Trophoblast cell (in vitro differentiated cells and primary cell): ENCODE data around the gene LOXL1.

Experiments
- DNase-seq, 2 donors: peaks; one replicate each; pipeline ENCODE4 v3.0.0-alpha.2; 2016
- H2AFZ ChIP-seq: 2 replicates; pipeline ENCODE4 v1.6.1; 2013; ENCODE audit warnings: low read length, moderate library complexity, mild to moderate bottlenecking; ENCODE audit not compliant: insufficient read depth, poor library complexity
- H2AK5ac ChIP-seq: 2 replicates; pipeline ENCODE4 v1.6.1; 2013; ENCODE audit warnings: mild to moderate bottlenecking, low read length
- H2BK120ac ChIP-seq: 2 replicates; pipeline ENCODE4 v1.6.1; 2013; ENCODE audit warnings: low read length, mild to moderate bottlenecking, moderate library complexity; ENCODE audit not compliant: insufficient read depth, poor library complexity
- H2BK12ac ChIP-seq: 2 replicates; pipeline ENCODE4 v1.6.1; 2013; ENCODE audit warnings: mild to moderate bottlenecking, low read length, moderate library complexity
- H2BK5ac ChIP-seq: 2 replicates; pipeline ENCODE4 v1.6.1; 2013; ENCODE audit warnings: low read length, low read depth, moderate library complexity, mild to moderate bottlenecking; ENCODE audit not compliant: poor library complexity
- H3K14ac ChIP-seq: 2 replicates; pipeline ENCODE4 v1.6.1; 2013; ENCODE audit warnings: mild to moderate bottlenecking, low read length
- H3K18ac ChIP-seq: 2 replicates; pipeline ENCODE4 v1.6.1; 2013; ENCODE audit warnings: mild to moderate bottlenecking, low read length
- H3K23ac ChIP-seq: 2 replicates; pipeline ENCODE4 v1.6.1; 2013; ENCODE audit warnings: low read length
- H3K27ac ChIP-seq: 2 replicates; pipeline ENCODE4 v1.5.1; 2013; ENCODE audit warnings: low read depth, mild to moderate bottlenecking, inconsistent platforms, low read length, moderate library complexity
- H3K27me3 ChIP-seq: 2 replicates; pipeline ENCODE4 v1.6.1; 2013; ENCODE audit warnings: inconsistent platforms, mild to moderate bottlenecking, low read length, moderate library complexity; ENCODE audit not compliant: insufficient read depth
- H3K36me3 ChIP-seq, 2 experiments: 1 replicate in 1 of 2; 2 replicates in 1 of 2; pipeline ENCODE4 v1.6.1; 2013; ENCODE audit warnings: low read length in 2 of 2, mild to moderate bottlenecking in 2 of 2, moderate library complexity in 1 of 2; ENCODE audit not compliant: insufficient read depth in 2 of 2, control insufficient read depth in 1 of 2
- H3K4ac ChIP-seq: 2 replicates; pipeline ENCODE4 v1.6.1; 2013; ENCODE audit warnings: low read depth, mild to moderate bottlenecking, low read length, moderate library complexity
- H3K4me1 ChIP-seq, 2 experiments: 1 replicate in 1 of 2; 2 replicates in 1 of 2; pipeline ENCODE4 v1.6.1; 2013; ENCODE audit warnings: low read length in 2 of 2, mild to moderate bottlenecking in 2 of 2, moderate library complexity in 1 of 2; ENCODE audit not compliant: insufficient read depth in 2 of 2, control insufficient read depth in 1 of 2
- H3K4me2 ChIP-seq: 2 replicates; pipeline ENCODE4 v1.6.1; 2013; ENCODE audit warnings: inconsistent platforms, mild to moderate bottlenecking, low read length, moderate library complexity
- H3K4me3 ChIP-seq: 2 replicates; pipeline ENCODE4 v1.5.1; 2013; ENCODE audit warnings: mild to moderate bottlenecking, low read depth, low read length, inconsistent platforms
- H3K79me1 ChIP-seq: one replicate; pipeline ENCODE4 v1.6.1; 2013; ENCODE audit warnings: low read length
- H3K79me2 ChIP-seq: 2 replicates; pipeline ENCODE4 v1.6.1; 2013; ENCODE audit warnings: low read length, mild to moderate bottlenecking; ENCODE audit not compliant: control insufficient read depth, insufficient read depth, poor library complexity
- H3K9ac ChIP-seq: 2 replicates; pipeline ENCODE4 v1.6.1; 2013; ENCODE audit warnings: mild to moderate bottlenecking, low read length
- H3K9me3 ChIP-seq: 2 replicates; pipeline ENCODE4 v1.6.1; 2013; ENCODE audit warnings: low read depth, mild to moderate bottlenecking, control low read depth, inconsistent platforms, low read length; ENCODE audit not compliant: insufficient read depth
- H4K12ac ChIP-seq: 2 replicates; pipeline ENCODE4 v1.6.1; 2013; ENCODE audit warnings: low read depth, mild to moderate bottlenecking, low read length, moderate library complexity
- H4K8ac ChIP-seq: 2 replicates; pipeline ENCODE4 v1.6.1; 2013; ENCODE audit warnings: low read depth, mild to moderate bottlenecking, low read length, moderate library complexity
- H4K91ac ChIP-seq: one replicate; pipeline ENCODE4 v1.6.1; 2013; ENCODE audit warnings: low read depth, mild to moderate bottlenecking, low read length, moderate library complexity
- WGBS: extraction: QIAGEN DNeasy Blood & Tissue Kit; methylation state at CpG from one replicate; pipeline ENCODE4 v1.1.7; 2013; ENCODE audit warnings: missing lambda C conversion rate; ENCODE audit not compliant: insufficient read length, insufficient coverage; ENCODE audit errors: extremely low coverage; 5-methylcytosine and 5-hydroxymethylcytosine counted together

The LOXL1 gene

GRCh38 chr15:73993211-73993994 lies 67.1 kb downstream of the LOXL1 start:
- no CpG with 5 or more reads among the region's 10 CpGs for WGBS
- Histone ChIP-seq H3K4ac (no peak overlapping the region), H2AFZ (no peak overlapping the region), H4K12ac (no peak overlapping the region), H3K27ac (no peak overlapping the region), H2AK5ac (no peak overlapping the region), H2BK12ac (no peak overlapping the region), H3K18ac (no peak overlapping the region), H4K91ac (no peak overlapping the region), H3K79me2 (peaks cover 6% of the 10 kb centered on the region), H3K79me1 (peaks cover 7% of the 10 kb centered on the region), H3K14ac (no peak overlapping the region), H3K9me3 (peaks cover 2% of the 10 kb centered on the region), H2BK120ac (no peak overlapping the region), H3K23ac (no peak overlapping the region), H3K4me3 (no peak overlapping the region), H2BK5ac (no peak overlapping the region), H3K27me3 (no peaks in the 10 kb centered on the region), H3K4me2 (no peak overlapping the region), H4K8ac (no peak overlapping the region), H3K36me3 (peaks cover 4 to 6% of the 10 kb centered on the region in 2 experiments), H3K9ac (no peak overlapping the region), H3K4me1 (peaks cover 10 to 15% of the 10 kb centered on the region in 2 experiments)
- no peak for DNase-seq

GRCh38 chr15:73994413-73994883 lies 68.2 kb downstream of the LOXL1 start, which contains the start of gene PML:
Gene PML, plus strand, starts transcription at chr15:73994716. Its CDS starts 97 bp downstream, at chr15:73994813.
- peak within 1 kb of the TSS; percentile 77 for H4K12ac ChIP-seq
- H3K36me3 ChIP-seq = peaks cover 5 to 7% of the 10 kb centered on the region in 2 experiments
- peak within 1 kb of the TSS; percentile 89 for H3K14ac ChIP-seq
- peak within 1 kb of the TSS; percentile 95 for H2AFZ ChIP-seq
- peak; percentile 94 to 95 for DNase-seq
- H3K27me3 ChIP-seq = no peaks in the 10 kb centered on the region
- peak within 1 kb of the TSS; percentile 99 for H3K4me2 ChIP-seq
- peak within 1 kb of the TSS; percentile 69 for H3K18ac ChIP-seq
- peaks cover 7% of the 10 kb centered on the region for H3K79me1 ChIP-seq
- H3K9me3 ChIP-seq = peaks cover 2% of the 10 kb centered on the region
- H3K4ac ChIP-seq = peak within 1 kb of the TSS; percentile 87
- H3K27ac ChIP-seq = no peak within 1 kb of the TSS
- H3K79me2 ChIP-seq = peaks cover 6% of the 10 kb centered on the region
- peak within 1 kb of the TSS; percentile 50 for H4K91ac ChIP-seq
- H3K4me3 ChIP-seq = peak within 1 kb of the TSS; percentile 86
- peak within 1 kb of the TSS; percentile 64 for H2BK120ac ChIP-seq
- peak within 1 kb of the TSS; percentile 75 for H2AK5ac ChIP-seq
- peaks cover 10 to 15% of the 10 kb centered on the region in 2 experiments for H3K4me1 ChIP-seq
- H2BK12ac ChIP-seq = no peak within 1 kb of the TSS
- peak within 1 kb of the TSS; percentile 97 for H3K9ac ChIP-seq
- WGBS = no CpG with 5 or more reads among the region's 27 CpGs
- H3K23ac ChIP-seq = peak within 1 kb of the TSS; percentile 58
- peak within 1 kb of the TSS; percentile 18 for H2BK5ac ChIP-seq
- H4K8ac ChIP-seq = peak within 1 kb of the TSS; percentile 94

GRCh38 chr15:73994912-73995622 lies 68.8 kb downstream of the LOXL1 start:
- H3K18ac ChIP-seq = peak overlapping the region; percentile 69
- peaks cover 6% of the 10 kb centered on the region for H3K79me2 ChIP-seq
- peak in 1 of 2 donors; percentile 16 for DNase-seq
- peak overlapping the region; percentile 86 for H4K8ac ChIP-seq
- peak overlapping the region; percentile 58 for H3K23ac ChIP-seq
- peak overlapping the region; percentile 92 for H3K9ac ChIP-seq
- peak overlapping the region; percentile 86 for H3K4me3 ChIP-seq
- peak overlapping the region; percentile 89 for H3K14ac ChIP-seq
- peak overlapping the region; percentile 18 for H2BK5ac ChIP-seq
- H3K4ac ChIP-seq = peak overlapping the region; percentile 87
- H3K36me3 ChIP-seq = peaks cover 5 to 7% of the 10 kb centered on the region in 2 experiments
- peaks cover 7% of the 10 kb centered on the region for H3K79me1 ChIP-seq
- no peak overlapping the region for H3K27ac ChIP-seq
- peak overlapping the region; percentile 38 for H2AFZ ChIP-seq
- no peak overlapping the region for H2BK120ac ChIP-seq
- peaks cover 10 to 15% of the 10 kb centered on the region in 2 experiments for H3K4me1 ChIP-seq
- no peaks in the 10 kb centered on the region for H3K27me3 ChIP-seq
- peaks cover 2% of the 10 kb centered on the region for H3K9me3 ChIP-seq
- H2BK12ac ChIP-seq = no peak overlapping the region
- no CpG with 5 or more reads among the region's 18 CpGs for WGBS
- H4K91ac ChIP-seq = peak overlapping the region; percentile 50
- peak overlapping the region; percentile 77 for H4K12ac ChIP-seq
- H2AK5ac ChIP-seq = peak overlapping the region; percentile 75
- H3K4me2 ChIP-seq = peak overlapping the region; percentile 99

- no peak overlapping the region for H3K4ac ChIP-seq
- no peak overlapping the region for H3K27ac ChIP-seq
- H4K8ac ChIP-seq = no peak overlapping the region
- no peak overlapping the region for H2AFZ ChIP-seq
- H3K36me3 ChIP-seq = peaks cover 5 to 9% of the 10 kb centered on the region in 2 experiments
- H3K4me3 ChIP-seq = no peak overlapping the region
- no peak overlapping the region for H4K91ac ChIP-seq
- H3K4me2 ChIP-seq = no peak overlapping the region
- H2AK5ac ChIP-seq = no peak overlapping the region
- no peaks in the 10 kb centered on the region for H3K27me3 ChIP-seq
- H3K4me1 ChIP-seq = peaks cover 8 to 12% of the 10 kb centered on the region in 2 experiments
- H3K18ac ChIP-seq = no peak overlapping the region
- H2BK12ac ChIP-seq = no peak overlapping the region
- no peak overlapping the region for H2BK5ac ChIP-seq
- H3K9ac ChIP-seq = no peak overlapping the region
- no peak overlapping the region for H2BK120ac ChIP-seq
- H3K23ac ChIP-seq = no peak overlapping the region
- H3K14ac ChIP-seq = no peak overlapping the region
- peaks cover 2% of the 10 kb centered on the region for H3K9me3 ChIP-seq
- peaks cover 6% of the 10 kb centered on the region for H3K79me2 ChIP-seq
- no CpG with 5 or more reads among the region's 2 CpGs for WGBS
- H3K79me1 ChIP-seq = peaks cover 7% of the 10 kb centered on the region
- no peak for DNase-seq
- H4K12ac ChIP-seq = no peak overlapping the region
Measured at GRCh38 chr15:73996267-73996666, 70.0 kb downstream of the LOXL1 start.
